Parathyroid adenoma (tissue), 2 donors: ENCODE results near the gene TTC27.

Experiments
- H2AFZ ChIP-seq: fragments of 300-600 bp; sonication (generic); one replicate; pipeline ENCODE4 v1.7.0; 2017; ENCODE audit warnings: antibody characterized with exemption, mild to moderate bottlenecking
- H3K27ac ChIP-seq: fragments of 300-600 bp; sonication (generic); one replicate; pipeline ENCODE4 v1.7.0; 2017
- H3K27me3 ChIP-seq: fragments of 300-600 bp; sonication (generic); one replicate; pipeline ENCODE4 v1.7.0; 2017; ENCODE audit warnings: low read length; ENCODE audit not compliant: control insufficient read depth, insufficient read depth
- H3K36me3 ChIP-seq: fragments of 300-600 bp; sonication (generic); one replicate; pipeline ENCODE4 v1.7.0; 2017; ENCODE audit warnings: low read length; ENCODE audit not compliant: control insufficient read depth, insufficient read depth
- H3K4me1 ChIP-seq: fragments of 300-600 bp; sonication (generic); one replicate; pipeline ENCODE4 v1.7.0; 2017; ENCODE audit warnings: control low read depth
- H3K4me2 ChIP-seq: fragments of 300-600 bp; sonication (generic); one replicate; pipeline ENCODE4 v1.7.0; 2017; ENCODE audit warnings: low read length
- H3K4me3 ChIP-seq: fragments of 300-600 bp; sonication (generic); one replicate; pipeline ENCODE4 v1.7.0; 2017; ENCODE audit warnings: low read depth, low read length
- H3K79me2 ChIP-seq: fragments of 300-600 bp; sonication (generic); one replicate; pipeline ENCODE4 v1.7.0; 2017; ENCODE audit warnings: control low read depth
- H3K9ac ChIP-seq: fragments of 300-600 bp; sonication (generic); one replicate; pipeline ENCODE4 v1.7.0; 2017; ENCODE audit warnings: mild to moderate bottlenecking
- H3K9me3 ChIP-seq: fragments of 300-600 bp; sonication (generic); one replicate; pipeline ENCODE4 v1.7.0; 2017; ENCODE audit warnings: low read length; ENCODE audit not compliant: control insufficient read depth
- TF ChIP-seq, protein P1 (sequence below): fragments of 300-600 bp; sonication (generic); IDR thresholded peaks from one replicate; pipeline ENCODE4 v1.7.0; 2017; ENCODE audit warnings: antibody characterized with exemption, mild to moderate bottlenecking
- donor health status: primary hyperparathyroidism.

The TTC27 gene

DNA sequence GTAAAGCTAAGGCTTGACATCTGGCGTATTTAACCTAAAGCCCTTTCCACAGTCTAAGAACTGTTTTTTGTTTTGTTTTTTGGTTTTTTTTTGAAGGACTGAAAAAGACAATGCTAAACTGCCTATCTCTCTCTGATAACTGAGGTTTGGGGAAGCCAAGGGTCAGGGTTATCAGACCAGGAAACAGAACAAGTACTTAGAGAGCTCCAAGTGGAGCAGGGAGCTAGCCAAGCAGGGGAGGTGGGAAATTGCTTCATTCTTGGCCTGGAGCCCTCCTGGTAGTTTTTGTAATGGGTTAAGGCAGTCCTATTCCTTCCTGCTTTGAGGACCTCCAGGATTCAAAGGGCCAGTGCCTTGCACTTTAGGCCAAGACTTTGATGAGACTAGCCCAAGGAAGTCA, 164.6 kb downstream of the TTC27 start:
- no peaks in the 10 kb centered on the region for H3K27me3 ChIP-seq
- H3K79me2 ChIP-seq: no peaks in the 10 kb centered on the region
- no peak overlapping the region for H3K4me3 ChIP-seq
- H3K4me1 ChIP-seq: peaks cover 3% of the 10 kb centered on the region
- H3K9ac ChIP-seq: no peak overlapping the region
- H3K4me2 ChIP-seq: no peak overlapping the region
- TF ChIP-seq, protein P1, sequence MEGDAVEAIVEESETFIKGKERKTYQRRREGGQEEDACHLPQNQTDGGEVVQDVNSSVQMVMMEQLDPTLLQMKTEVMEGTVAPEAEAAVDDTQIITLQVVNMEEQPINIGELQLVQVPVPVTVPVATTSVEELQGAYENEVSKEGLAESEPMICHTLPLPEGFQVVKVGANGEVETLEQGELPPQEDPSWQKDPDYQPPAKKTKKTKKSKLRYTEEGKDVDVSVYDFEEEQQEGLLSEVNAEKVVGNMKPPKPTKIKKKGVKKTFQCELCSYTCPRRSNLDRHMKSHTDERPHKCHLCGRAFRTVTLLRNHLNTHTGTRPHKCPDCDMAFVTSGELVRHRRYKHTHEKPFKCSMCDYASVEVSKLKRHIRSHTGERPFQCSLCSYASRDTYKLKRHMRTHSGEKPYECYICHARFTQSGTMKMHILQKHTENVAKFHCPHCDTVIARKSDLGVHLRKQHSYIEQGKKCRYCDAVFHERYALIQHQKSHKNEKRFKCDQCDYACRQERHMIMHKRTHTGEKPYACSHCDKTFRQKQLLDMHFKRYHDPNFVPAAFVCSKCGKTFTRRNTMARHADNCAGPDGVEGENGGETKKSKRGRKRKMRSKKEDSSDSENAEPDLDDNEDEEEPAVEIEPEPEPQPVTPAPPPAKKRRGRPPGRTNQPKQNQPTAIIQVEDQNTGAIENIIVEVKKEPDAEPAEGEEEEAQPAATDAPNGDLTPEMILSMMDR: no peak
- H3K9me3 ChIP-seq: no peaks in the 10 kb centered on the region
- no peak overlapping the region for H3K27ac ChIP-seq
- no peak overlapping the region for H2AFZ ChIP-seq
- H3K36me3 ChIP-seq: no peaks in the 10 kb centered on the region

DNA sequence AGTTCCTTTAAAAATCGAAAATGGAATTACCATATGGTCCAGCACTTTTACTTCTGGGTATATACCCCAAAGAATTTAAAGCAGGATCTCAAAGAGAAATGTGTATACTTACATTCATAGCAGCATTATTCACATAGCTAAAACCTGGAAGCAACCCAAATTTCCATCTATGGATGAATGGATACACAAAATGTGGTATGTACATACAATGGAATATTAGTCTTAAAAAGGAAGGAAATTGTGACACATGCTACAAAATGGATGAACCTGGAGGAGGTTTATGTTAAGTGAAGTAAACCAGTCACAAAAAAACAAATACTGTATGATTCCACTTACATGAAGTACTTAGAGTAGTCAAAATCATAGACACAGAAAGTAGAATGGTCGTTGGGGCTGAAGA, 171.0 kb downstream of the TTC27 start:
- TF ChIP-seq, protein P1: no peak
- no peak overlapping the region for H3K4me3 ChIP-seq
- H3K9ac ChIP-seq: no peak overlapping the region
- H3K36me3 ChIP-seq: no peaks in the 10 kb centered on the region
- H3K79me2 ChIP-seq: no peaks in the 10 kb centered on the region
- no peak overlapping the region for H3K4me2 ChIP-seq
- H3K27me3 ChIP-seq: no peaks in the 10 kb centered on the region
- H3K27ac ChIP-seq: no peak overlapping the region
- no peak overlapping the region for H2AFZ ChIP-seq
- H3K4me1 ChIP-seq: no peaks in the 10 kb centered on the region
- no peaks in the 10 kb centered on the region for H3K9me3 ChIP-seq

DNA sequence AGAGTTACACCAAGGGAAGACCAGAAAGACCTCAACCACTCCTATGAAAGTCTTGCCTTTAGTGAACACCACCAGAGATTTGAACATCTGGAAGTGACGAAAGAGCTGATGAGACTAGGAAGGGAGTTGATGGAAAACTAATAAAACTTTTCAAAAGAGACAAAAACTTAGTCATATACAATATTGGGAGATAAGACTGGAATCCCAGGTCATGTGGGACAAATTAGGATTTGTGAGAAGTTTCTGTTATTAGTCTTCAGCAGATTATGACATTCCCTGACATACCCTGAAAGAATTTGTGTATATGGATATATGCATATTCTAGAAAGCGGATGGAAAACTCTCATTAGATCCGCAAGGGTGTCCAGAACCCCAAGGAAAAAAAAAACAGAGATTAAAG, 173.9 kb downstream of the TTC27 start:
- Histone ChIP-seq H3K4me2 (no peak overlapping the region), H3K27ac (no peak overlapping the region), H3K79me2 (no peaks in the 10 kb centered on the region), H3K9ac (no peak overlapping the region), H2AFZ (no peak overlapping the region), H3K4me3 (no peak overlapping the region), H3K36me3 (no peaks in the 10 kb centered on the region), H3K4me1 (no peaks in the 10 kb centered on the region), H3K27me3 (no peaks in the 10 kb centered on the region), H3K9me3 (no peaks in the 10 kb centered on the region)
- TF ChIP-seq, protein P1: no peak

DNA sequence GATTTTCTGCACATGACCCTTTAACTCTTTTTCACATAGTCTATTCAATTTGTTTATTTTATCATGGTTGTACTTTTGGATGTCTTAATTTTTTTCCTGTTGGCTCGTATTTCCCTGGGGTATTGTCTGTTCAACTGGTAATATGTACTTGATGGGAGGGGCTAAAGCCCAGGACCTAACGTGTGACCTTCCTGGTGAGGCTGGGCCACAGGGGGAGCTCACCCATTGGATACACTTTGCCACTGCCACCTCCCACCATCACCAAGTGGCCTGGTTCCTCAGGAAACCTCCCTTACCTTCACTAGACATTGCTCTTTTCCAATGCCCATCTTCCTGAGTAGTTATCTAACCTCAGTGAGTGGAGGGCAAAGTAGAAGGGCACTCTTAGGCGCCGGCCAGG, 175.0 kb downstream of the TTC27 start:
- no peaks in the 10 kb centered on the region for H3K9me3 ChIP-seq
- H3K27ac ChIP-seq: no peak overlapping the region
- no peaks in the 10 kb centered on the region for H3K36me3 ChIP-seq
- H3K27me3 ChIP-seq: no peaks in the 10 kb centered on the region
- H3K9ac ChIP-seq: no peak overlapping the region
- no peak overlapping the region for H2AFZ ChIP-seq
- TF ChIP-seq, protein P1: no peak
- no peaks in the 10 kb centered on the region for H3K4me1 ChIP-seq
- no peak overlapping the region for H3K4me2 ChIP-seq
- H3K4me3 ChIP-seq: no peak overlapping the region
- H3K79me2 ChIP-seq: no peaks in the 10 kb centered on the region

DNA sequence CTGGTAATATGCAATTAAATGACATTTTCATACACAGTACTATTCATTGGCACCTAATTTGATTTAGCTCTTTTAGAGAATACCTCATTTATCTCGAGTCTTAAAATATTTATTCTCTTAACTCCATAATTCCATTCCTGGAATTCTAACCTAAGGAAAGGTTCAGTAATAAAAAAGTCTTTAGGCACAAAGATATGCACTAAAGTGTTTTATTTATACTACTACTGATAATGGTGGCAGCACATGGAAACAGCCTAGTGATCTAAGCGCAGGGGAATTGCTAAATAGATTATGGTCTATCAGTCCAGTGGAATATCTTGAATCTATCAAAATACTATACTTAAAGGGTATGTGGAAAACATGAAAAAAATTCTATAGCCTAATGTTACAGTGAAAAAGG, 176.4 kb downstream of the TTC27 start:
- H3K27me3 ChIP-seq: no peaks in the 10 kb centered on the region
- H3K9me3 ChIP-seq: no peaks in the 10 kb centered on the region
- no peaks in the 10 kb centered on the region for H3K4me1 ChIP-seq
- TF ChIP-seq, protein P1: no peak
- H3K4me2 ChIP-seq: no peak overlapping the region
- no peak overlapping the region for H3K9ac ChIP-seq
- H3K36me3 ChIP-seq: no peaks in the 10 kb centered on the region
- H2AFZ ChIP-seq: no peak overlapping the region
- no peak overlapping the region for H3K27ac ChIP-seq
- H3K79me2 ChIP-seq: no peaks in the 10 kb centered on the region
- no peak overlapping the region for H3K4me3 ChIP-seq
